GM21723 (cell line): Measurements from ENCODE around the gene YWHAG.
"Not testable (repeated sequence)": the region's sequence is repeated elsewhere in the genome, so short reads cannot be mapped to it uniquely, and the experiment has no call there.

ENCODE experiments used
- ATAC-seq: cut with Tn5 transposase; IDR thresholded peaks from one replicate; pipeline ENCODE4 v1.9.1; 2021; ENCODE audit warnings: mild to moderate bottlenecking, moderate library complexity; ENCODE audit not compliant: unreplicated experiment

YWHAG gene

DNA sequence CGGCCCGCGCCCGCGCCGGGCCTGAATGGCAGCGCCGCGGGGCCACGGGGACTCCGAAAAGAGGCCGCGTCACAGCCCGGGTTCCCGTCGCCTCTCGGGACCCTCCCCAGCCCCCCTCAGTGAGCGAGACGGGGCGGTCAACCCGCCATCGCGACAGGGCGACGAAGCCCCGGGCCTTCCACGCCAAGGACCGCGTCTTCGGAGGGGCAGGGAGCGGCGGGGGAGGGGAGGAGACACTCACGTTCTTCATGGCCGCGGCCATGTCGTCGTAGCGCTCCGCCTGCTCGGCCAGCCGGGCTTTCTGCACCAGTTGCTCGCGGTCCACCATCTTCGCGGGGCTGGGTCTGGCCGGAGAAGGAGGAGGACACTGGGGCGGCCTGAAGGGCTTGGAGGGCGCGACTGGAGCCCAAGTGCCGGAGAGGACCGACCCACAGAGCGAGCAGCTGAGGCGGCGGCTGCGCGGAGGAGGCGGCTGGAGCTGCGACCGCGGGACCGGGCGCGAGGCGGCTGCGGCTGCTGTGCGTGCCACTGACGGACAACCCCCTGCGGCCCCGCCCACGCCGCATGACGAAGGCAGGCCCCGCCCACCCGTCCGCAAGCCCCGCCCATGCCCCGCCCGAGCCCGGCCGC is at the start of gene YWHAG:
TSS of gene YWHAG (minus strand) at position 511 of the 630 bp plus-strand sequence. CDS start at position 328, 183 bp downstream.
- peak; percentile 71 for ATAC-seq

DNA sequence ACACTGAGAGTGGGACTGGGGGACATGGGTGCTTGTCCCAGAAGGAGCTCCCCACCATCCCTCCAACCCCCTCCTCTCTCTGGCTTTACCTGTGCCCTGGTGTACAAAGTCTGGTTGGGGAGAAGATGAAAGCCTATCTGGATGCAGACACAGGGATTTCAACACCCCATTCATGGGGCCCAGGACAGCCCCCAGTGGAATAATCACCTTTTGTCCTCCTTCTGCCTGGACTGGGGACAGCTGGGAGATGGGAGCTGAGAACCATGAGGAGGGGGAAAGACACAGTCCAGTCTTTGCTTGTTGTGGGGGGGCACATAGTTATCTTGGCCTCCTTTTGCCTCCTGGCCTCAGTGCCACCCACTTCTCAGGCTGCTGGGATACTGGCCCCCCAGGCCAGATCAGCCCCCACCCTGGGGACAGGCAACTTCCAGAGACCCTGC is 49.4 kb upstream of the YWHAG start:
- ATAC-seq: no peak

DNA sequence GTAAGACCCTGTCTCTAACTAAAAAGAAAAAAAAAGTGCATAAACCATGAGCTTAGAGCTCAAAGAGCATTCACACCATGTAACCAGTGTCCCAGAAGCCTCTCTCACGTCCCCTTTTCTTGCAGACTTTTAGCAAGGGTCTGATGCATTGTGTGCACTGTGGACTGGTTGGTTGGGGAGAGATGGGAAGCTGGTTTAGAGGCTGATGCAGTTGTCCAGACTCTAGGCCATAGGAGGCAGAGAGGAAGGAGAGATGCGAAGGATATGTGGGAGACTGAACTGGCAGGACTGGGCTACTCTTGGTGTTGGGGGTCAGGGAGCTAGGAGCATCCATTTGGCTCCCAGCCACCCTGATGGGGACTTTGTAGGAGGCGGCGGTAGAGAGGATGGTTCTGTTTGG is 48.9 kb upstream of the YWHAG start:
- no peak for ATAC-seq

DNA sequence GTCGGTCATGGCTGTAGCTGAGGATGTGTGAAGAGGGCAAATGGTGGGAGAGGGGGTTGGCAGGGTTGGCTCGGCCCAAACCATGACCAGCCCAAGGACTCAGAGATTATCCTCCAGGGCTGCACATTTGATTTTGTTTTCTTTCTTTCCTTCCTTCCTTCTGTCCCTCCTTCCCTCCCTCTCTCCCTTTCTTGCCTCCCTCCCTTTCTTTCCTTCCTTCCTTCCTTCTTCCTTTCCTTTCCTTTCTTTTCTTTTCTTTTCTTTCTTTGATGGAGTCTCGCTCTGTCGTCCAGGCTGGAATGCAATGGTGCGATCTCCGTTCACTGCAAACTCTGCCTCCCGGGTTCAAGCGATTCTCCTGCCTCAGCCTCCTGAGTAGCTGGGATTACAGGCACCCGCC is 46.9 kb upstream of the YWHAG start:
- ATAC-seq: no peak

DNA sequence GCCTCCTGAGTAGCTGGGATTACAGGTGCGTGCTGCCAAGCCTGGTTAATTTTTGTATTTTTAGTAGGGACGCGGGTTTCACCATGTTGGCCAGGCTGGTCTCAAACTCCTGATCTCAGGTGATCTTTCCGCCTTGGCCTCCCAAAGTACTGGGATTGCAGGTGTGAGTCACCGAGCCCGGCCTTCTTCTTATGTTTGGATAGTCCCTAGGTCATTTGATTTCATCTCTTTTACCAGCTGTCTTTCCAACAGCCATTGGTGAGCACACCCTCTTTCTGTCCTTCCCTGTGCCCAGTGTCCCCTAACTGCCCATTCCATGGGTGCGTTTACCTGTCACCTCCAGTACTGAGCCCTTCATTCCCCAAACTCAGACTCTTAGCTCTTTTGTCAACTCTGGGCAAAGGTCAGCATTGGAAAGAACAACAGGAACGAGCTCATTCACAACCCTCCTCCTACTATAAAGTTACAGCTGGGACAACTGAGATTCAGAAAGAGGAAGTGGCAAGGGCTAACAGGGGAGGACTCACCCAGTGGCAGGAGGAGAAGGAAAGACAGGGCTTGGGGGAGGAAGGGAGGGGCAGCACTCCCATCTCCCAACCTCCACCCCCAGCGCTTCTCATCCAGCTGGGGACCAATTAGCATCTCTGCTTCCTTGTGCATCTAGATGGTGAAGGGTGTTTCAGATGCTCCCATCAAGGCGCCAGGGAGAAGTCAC is 45.1 kb upstream of the YWHAG start:
- no peak for ATAC-seq

DNA sequence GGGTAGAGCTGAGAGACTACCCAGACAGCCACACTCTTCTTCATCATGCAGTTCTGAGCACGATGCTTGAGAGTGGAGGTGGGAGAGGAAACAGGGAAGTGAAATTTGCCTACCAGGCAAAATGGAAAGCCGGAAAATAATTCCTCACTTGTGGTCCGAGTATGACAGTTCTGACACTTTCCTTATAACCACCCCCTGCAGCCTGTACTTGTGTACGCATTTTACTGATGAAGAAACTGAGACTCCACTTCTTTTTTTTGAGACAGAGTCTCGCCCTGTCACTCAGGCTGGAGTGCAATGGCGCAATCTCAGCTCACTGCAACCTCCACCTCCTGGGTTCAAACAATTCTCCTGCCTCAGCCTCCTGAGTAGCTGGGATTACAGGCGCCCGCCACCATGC is 44.3 kb upstream of the YWHAG start:
- not testable (repeated sequence) for ATAC-seq

DNA sequence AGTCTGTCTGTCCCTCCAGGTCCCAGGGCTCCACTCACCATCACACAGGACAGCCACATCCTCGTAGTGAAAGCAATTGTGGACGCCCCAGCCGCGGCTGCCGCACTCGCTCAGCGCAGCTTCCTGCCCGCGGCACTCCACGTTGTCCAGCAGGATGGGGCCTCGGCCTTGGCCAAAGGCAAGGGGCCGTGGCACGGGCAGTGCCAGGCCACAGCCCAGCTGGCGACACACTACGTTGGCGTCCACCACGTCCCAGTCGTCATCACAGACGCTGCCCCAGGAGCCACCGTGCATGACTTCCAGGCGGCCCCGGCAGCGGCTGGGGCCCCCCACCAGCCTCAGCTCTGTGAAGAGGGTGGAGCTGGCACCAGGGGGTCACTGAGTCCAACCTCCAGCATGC is 41.5 kb upstream of the YWHAG start:
- ATAC-seq: no peak

DNA sequence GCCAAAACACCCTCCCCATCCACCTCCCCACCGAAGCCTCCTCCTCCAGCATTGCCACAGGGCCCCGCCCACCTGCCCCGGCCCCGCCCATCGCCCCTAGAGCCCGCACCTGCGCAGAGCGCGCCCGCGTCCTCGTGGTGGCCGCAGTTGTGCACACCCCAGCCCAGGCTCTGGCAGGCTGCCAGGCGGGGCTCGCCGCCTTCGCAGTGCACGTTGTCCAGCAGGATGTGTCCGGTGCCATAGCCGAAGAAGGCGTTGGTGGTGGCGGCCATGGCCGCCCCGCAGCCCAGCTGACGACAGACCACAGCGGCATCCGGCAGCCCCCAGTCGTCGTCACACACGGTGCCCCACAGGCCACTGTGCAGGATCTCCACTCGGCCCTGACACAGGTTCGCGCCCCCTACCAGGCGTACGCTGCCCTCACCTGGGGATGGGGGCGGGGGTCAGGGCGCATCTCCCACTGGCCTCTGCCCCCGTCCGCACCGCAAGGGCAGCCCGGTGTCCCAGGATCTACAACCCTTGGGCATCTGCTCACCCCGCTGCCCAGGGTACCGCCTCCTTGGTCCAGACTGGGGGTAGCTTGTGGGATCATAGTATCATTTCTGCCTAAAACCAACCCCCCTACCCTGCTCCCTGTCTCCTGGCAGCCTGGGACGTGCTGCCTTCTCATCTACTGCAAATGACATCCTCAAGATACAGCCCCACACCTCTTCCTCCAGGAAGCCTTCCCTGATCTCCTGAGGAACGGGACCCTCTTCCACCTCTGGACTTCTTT is 38.8 kb upstream of the YWHAG start:
- ATAC-seq: peak; percentile 29

DNA sequence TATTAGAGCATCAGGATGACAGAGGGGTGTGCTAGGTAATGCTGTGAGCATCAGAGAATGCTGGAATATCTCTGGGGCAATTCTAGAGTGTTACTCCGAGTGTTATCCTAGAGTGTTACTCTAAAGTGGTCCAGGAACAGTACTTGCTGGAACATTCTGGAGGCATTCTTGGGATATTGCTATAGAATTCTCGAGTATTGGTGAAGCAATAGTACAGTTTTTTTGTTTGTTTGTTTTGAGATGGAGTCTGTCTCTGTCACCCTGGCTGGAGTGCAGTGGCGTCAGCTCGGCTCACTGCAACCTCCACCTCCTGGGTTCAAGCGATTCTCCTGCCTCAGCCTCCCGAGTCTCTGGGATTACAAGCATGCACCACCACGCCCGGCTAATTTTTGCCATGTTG is 38.1 kb upstream of the YWHAG start:
- ATAC-seq: no peak

DNA sequence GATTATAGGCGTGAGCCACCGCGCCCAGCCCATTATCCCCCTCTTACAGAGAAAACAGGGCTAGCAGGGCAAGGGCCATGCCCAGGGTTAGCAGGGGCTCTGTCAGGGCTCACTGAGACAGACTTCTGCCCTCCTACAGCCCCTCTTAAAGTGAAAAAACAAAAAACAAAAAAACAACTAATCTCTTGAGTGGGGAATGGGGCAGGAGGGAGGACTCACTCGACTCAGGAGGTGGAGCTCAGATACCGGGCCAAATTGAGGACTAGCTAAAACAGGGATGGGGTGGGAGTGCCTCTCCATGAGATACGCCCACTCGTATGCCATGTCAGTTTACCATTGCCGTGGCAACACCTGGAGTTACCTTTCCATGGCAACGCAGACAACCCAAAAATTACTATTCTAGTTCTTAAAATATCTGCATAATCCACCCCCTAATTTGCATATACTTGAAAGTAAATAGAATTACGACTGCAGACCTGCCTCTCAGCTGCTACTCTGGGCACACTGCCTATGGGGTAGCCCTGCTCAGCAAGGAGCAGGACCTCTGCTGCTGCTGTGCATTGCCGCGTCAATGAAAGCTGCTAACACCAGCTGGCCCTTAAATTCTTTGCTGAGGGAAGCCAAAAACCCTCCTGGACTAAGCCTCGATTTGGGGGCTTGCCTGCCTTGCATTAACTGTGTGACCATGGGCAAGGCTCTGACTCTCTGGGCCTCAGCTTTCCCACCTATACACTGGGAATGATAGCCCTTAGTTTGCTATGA is 37.4 kb upstream of the YWHAG start:
- ATAC-seq: no peak

DNA sequence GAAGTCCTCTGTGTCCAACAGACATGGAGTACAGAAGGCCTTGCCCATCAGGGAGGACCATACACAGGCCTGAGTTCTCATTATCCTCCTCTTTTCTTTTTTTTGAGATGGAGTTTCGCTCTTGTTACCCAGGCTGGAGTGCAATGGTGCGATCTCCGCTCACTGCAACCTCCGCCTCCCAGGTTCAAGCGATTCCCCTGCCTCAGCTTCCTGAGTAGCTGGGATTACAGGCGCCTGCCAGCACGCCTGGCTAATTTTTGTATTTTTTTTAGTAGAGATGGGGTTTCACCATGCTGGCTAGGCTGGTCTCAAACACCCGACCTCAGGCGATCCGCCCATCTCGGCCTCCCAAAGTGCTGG is 36.8 kb upstream of the YWHAG start:
- not testable (repeated sequence) for ATAC-seq

DNA sequence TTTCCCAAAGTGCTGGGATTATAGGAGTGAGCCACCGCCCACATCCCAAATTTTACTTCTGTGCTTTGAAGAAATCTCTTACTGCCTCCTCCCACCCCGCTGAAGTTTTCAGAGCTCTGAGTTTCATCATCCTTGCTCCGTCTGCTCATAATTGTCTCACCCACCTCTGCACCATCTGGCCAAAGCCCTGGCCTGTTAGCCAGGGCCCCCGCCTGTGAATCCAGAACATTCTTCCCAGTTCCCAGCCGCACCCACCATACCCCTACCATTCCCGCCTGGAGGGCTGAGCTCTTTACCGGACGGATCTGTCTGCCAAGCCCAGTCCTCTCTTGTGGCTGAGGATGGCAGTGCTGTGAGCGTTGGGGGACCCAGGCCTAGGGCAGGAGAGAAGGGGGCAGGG is 36.2 kb upstream of the YWHAG start:
- ATAC-seq: no peak

DNA sequence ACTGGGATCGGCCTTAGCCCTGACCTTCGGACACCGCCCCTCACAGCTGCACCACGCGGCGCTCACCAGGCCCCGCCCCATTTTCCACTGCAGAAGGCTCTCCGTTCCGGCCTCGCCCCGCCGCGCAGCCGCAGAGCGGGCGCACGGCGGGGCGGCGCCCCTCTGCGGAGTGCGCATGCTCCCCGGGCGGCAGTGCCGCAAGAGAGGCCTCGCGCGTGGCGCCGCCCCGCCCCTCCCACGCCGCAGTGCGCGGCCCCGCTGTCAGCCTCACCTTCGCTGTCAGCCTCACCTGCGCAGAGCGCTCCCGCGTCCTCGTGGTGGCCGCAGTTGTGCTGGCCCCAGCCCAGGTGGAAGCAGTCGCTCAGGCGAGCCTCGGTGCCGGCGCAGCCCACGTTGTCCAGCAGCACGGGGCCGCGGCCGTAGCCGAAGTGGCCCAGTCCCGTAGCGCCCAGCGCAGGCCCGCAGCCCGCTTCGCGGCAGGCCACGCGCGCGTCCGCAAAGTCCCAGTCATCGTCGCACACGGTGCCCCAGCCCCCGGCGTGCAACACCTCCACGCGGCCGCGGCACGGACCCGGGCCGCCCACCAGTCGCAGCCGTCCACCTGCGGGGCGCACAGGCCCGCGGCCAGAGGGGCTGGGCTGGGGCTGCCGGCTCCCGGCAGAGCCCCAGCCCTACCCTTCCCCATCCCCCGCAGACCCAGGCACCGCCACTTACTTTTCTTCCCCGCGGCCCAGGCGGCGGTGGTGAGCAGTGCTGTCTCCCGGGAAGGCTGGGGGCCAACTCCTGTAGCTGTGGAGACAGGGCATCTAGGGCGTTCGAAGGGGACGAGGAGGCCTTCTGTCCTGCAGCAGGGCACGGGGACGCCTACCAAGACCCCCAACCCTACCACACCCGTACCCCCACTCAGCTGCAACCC is 34.6 kb upstream of the YWHAG start:
- ATAC-seq: peak; percentile 81

DNA sequence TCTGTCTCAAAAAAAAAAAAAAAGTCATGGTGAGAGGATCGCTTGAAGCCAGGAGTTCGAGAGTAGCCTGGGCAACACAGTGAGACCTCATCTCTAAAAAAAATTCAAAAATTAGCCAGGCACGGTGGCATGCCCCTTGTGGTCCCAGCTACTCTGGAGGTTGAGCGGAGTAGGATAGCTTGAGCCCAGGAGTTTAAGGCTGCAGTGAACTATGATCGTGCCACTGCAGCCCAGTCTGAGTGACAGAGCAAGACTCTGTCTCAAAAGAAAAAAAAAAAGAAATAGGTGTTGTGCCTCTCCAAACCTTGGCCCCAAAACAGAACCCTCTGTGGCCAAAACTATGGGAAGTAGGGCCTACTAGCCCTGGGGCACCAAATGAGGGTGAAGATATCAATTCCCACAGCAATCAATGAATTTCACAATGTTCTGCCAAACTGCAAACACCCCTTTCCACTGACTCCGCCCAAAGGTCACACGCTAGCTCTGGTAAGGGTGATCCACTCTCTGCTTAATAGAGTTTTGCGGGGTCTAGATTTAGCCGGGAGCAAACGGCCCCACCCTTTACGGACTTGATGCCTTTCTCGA is 33.8 kb upstream of the YWHAG start:
- no peak for ATAC-seq

DNA sequence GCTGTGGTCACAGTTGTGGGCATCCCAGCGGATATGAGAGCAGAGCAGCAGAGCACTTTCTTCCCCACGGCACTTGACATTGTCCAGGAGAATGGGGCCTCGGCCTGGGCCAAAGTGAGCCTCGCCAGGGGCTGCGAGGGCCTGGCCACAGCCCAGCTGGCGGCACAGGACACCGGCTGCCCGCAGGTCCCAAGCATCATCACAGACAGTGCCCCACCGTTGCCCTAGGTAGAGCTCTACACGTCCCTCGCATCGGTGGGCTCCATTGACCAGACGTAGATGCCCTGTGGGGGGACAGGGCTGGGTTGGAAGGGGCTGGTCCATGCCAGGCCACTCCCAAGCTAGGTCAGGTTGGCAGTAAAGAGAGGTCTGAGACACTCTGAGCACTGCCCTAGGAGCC is 31.3 kb upstream of the YWHAG start:
- ATAC-seq: no peak

DNA sequence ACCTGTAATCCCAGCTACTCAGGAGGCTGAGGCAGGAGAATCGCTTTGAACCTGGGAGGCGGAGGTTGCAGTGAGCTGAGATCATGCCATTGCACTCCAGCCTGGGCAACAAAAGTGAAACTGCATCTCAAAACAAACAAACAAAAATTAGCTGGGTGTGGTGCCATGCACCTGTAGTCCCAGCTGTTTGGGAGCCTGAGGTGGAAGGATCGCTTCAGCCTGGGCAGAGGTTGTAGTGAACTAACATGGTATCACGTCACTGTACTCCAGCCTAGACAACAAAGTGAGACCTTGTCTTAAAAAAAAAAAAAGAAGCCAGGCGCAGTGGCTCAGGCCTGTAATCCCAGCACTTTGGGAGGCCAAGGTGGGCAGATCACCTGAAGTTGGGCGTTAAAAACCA is 29.0 kb upstream of the YWHAG start:
- ATAC-seq: not testable (repeated sequence)

DNA sequence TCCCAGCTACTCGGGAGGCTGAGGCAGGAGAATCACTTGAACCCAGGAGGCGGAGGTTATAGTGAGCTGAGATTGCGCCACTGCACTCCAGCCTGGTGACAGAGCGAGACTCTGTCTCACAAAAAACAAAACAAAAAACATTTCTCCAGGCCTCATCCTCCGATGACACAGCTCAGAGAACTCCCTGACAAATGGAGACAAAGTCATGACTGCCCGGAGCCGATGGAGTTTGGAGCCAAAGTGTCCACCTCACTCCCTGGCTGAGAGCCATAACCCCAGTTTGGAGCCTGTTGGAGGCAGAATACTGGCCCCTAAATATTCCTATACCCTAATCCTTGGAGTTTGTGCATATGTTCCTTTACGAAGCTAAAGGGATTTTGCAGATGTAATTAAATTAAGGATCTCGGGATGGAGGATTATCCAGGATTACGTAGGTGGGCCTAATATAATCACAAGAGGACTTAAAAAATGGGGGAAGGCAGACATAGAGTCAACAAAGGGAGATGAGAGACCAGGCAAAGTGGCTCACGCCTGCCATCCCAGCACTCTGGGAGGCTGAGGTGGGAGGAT is 28.0 kb upstream of the YWHAG start:
- no peak for ATAC-seq

DNA sequence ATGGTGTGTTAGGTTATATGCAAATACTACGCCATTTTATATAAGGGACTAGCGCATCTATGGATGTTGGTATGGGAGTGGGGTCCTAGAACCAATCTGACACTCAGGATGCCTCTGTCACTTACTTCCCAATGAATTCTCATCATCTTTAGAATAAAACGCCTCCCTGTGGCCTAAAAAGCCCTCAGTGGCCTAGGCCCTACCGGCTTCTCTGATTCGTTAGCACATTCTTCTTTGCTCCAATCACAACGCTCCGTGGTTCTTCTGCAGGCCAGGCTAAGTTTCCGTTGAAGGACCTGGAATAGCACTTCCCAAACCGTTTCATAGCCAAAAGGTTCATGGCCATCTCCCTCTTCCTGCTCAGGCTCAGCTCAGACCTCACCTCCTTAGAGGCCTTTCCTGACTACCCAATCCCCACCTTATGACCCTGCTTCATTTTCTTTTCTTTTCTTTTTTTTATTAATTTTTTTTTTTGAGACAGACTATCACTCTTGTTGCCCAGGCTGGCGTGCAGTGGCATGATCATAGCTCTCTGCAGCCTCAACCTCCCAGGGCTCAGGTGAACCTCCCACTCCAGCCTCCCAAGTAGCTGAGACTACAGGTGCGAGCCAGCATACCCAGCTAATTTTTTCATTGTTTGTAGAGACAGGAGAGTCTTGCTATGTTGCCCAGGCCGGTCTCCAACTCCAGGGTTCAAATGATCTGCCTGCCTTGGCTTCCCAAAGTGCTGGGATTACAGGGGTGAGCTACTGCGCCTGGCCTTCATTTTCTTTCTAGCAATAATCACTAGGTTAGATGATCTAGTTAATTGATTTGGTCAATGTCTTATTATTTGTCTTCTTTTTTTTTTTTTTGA is 24.5 kb upstream of the YWHAG start:
- ATAC-seq: no peak

DNA sequence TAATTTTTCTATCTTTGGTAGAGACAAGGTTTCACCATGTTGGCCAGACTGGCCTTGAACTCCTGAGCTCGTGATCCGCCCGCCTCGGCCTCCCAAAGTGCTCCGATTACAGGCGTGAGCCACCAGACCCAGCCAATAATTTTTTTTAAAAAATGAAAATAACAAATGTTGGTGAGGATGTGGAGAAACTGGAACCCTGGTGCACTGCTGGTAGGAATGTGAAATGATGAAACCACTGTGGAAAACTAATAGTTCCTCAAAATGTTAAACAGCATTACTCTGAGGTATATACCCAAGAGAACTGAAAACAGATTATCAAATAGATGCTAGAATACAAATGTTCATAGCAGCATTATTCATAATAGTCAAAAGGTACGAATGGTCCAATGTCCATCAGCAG is 23.0 kb upstream of the YWHAG start:
- no peak for ATAC-seq
